Transverse colon (tissue), 4 donors: Measurements from ENCODE around the gene JAK2.

Source experiments
- CTCF ChIP-seq, 5 experiments: fragments of 200-600 bp in 3 of 5; fragments of 450-650 bp in 2 of 5; sonication (generic) in 3 of 5; IDR thresholded peaks; 1 replicate in 2 of 5; 2 replicates in 3 of 5; pipeline ENCODE4 v1.5.1; 2016 to 2017; ENCODE audit warnings: antibody characterized with exemption in 5 of 5, inconsistent platforms in 3 of 5, mild to moderate bottlenecking in 2 of 5, moderate library complexity in 1 of 5
- POLR2AphosphoS5 ChIP-seq, 3 donors: sonication (generic); formaldehyde crosslinking; IDR thresholded peaks; one replicate each; pipeline ENCODE4 v1.6.1; 2016; ENCODE audit warnings: antibody characterized with exemption in 3 of 3

- TF ChIP-seq POLR2AphosphoS5 (IDR thresholded peaks at IDR 0.05) = no peak
- TF ChIP-seq CTCF (IDR thresholded peaks at IDR 0.05) = no peak
Observed at GRCh38 chr9:5140151-5140550, 155.1 kb downstream of the JAK2 start.
